ENCODE data around the gene COA5.

Gene COA5

GRCh38 chr2:98637401-98638147 lies 29.3 kb upstream of the COA5 start:
- TF ChIP-seq POLR2AphosphoS5 (IDR thresholded peaks at IDR 0.05; ENCODE audit: low read depth, low read length): no peak
- no peak for TF ChIP-seq FOXP2 (optimal IDR thresholded peaks at IDR 0.05; ENCODE audit: borderline replicate concordance, extremely low read depth, extremely low read length, insufficient read depth)
- no peak for TF ChIP-seq TAF1 (IDR thresholded peaks at IDR 0.05; ENCODE audit: borderline replicate concordance, insufficient read depth, low read length)
- TF ChIP-seq REST (IDR thresholded peaks at IDR 0.05; ENCODE audit: insufficient read depth in 1 of 2, low read depth in 2 of 2, low read length in 2 of 2): no peak
- no peak for TF ChIP-seq SIN3A (IDR thresholded peaks at IDR 0.05; ENCODE audit: borderline replicate concordance, insufficient read depth, low read length)

- no peak for TF ChIP-seq FOXP2 (optimal IDR thresholded peaks at IDR 0.05; ENCODE audit: borderline replicate concordance, extremely low read depth, extremely low read length, insufficient read depth)
- TF ChIP-seq SIN3A (IDR thresholded peaks at IDR 0.05; ENCODE audit: borderline replicate concordance, insufficient read depth, low read length): no peak
- no peak for TF ChIP-seq POLR2AphosphoS5 (IDR thresholded peaks at IDR 0.05; ENCODE audit: low read depth, low read length)
- no peak for TF ChIP-seq REST (IDR thresholded peaks at IDR 0.05; ENCODE audit: insufficient read depth in 1 of 2, low read depth in 2 of 2, low read length in 2 of 2)
- TF ChIP-seq TAF1 (IDR thresholded peaks at IDR 0.05; ENCODE audit: borderline replicate concordance, insufficient read depth, low read length): no peak
These were observed 26.2 kb upstream of the COA5 start for GRCh38 chr2:98634406-98635092.

GRCh38 chr2:98632351-98632750 lies 24.0 kb upstream of the COA5 start:
- TF ChIP-seq TAF1 (IDR thresholded peaks at IDR 0.05; ENCODE audit: borderline replicate concordance, insufficient read depth, low read length): no peak
- no peak for TF ChIP-seq REST (IDR thresholded peaks at IDR 0.05; ENCODE audit: insufficient read depth in 1 of 2, low read depth in 2 of 2, low read length in 2 of 2)

GRCh38 chr2:98623657-98624056 lies 15.3 kb upstream of the COA5 start:
- TF ChIP-seq REST (IDR thresholded peaks at IDR 0.05; ENCODE audit: insufficient read depth in 1 of 2, low read depth in 2 of 2, low read length in 2 of 2) (no peak), TAF1 (IDR thresholded peaks at IDR 0.05; ENCODE audit: borderline replicate concordance, insufficient read depth, low read length) (no peak), SIN3A (IDR thresholded peaks at IDR 0.05; ENCODE audit: borderline replicate concordance, insufficient read depth, low read length) (no peak), POLR2AphosphoS5 (IDR thresholded peaks at IDR 0.05; ENCODE audit: low read depth, low read length) (no peak), FOXP2 (optimal IDR thresholded peaks at IDR 0.05; ENCODE audit: borderline replicate concordance, extremely low read depth, extremely low read length, insufficient read depth) (no peak)

Data from PFSK-1 (cell line).